ENCODE measurements around the gene PRDM15.

DNA sequence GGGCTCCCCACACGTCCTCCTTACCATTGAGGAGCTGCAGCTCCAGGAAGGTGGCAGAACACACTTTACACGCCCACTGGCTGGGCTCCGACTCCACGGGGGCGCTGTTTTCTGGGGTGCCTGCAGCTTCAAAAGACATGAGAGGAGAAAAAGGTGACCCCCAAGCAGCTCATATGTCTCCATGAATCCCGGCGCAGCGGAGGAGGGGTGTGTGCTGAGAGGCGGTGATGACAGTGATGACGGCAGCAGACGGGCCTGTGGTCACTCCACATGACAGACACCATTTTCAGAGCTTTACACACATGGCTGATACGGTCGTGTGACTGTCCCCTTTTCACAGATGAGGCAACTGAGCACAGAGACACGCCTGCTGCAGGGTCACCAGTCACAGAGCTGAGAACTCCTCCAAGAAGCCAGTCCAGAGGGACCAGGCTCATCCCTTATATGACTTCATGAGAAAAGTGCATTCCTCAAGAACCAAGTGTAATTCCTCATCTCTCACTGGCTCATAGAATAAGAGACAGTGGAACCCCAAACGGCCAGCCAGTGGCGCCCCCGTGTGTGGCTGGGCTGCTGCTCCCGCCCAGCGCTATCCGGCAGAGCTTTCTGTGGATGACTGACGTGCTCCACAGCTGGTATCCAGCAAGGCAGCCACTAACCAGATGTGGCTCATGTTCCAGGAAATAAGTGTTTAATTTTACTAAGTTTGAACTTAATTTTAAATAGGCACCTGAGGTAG, 31.9 kb downstream of the PRDM15 start:
- TF ChIP-seq, protein P1, sequence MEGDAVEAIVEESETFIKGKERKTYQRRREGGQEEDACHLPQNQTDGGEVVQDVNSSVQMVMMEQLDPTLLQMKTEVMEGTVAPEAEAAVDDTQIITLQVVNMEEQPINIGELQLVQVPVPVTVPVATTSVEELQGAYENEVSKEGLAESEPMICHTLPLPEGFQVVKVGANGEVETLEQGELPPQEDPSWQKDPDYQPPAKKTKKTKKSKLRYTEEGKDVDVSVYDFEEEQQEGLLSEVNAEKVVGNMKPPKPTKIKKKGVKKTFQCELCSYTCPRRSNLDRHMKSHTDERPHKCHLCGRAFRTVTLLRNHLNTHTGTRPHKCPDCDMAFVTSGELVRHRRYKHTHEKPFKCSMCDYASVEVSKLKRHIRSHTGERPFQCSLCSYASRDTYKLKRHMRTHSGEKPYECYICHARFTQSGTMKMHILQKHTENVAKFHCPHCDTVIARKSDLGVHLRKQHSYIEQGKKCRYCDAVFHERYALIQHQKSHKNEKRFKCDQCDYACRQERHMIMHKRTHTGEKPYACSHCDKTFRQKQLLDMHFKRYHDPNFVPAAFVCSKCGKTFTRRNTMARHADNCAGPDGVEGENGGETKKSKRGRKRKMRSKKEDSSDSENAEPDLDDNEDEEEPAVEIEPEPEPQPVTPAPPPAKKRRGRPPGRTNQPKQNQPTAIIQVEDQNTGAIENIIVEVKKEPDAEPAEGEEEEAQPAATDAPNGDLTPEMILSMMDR (IDR thresholded peaks at IDR 0.05; ENCODE audit: low read length) = no peak
- no peak for TF ChIP-seq EZH2 (optimal IDR thresholded peaks at IDR 0.05; ENCODE audit: low read depth, low read length)
